ENCODE results near the gene ZPLD1.

ZPLD1 gene

DNA sequence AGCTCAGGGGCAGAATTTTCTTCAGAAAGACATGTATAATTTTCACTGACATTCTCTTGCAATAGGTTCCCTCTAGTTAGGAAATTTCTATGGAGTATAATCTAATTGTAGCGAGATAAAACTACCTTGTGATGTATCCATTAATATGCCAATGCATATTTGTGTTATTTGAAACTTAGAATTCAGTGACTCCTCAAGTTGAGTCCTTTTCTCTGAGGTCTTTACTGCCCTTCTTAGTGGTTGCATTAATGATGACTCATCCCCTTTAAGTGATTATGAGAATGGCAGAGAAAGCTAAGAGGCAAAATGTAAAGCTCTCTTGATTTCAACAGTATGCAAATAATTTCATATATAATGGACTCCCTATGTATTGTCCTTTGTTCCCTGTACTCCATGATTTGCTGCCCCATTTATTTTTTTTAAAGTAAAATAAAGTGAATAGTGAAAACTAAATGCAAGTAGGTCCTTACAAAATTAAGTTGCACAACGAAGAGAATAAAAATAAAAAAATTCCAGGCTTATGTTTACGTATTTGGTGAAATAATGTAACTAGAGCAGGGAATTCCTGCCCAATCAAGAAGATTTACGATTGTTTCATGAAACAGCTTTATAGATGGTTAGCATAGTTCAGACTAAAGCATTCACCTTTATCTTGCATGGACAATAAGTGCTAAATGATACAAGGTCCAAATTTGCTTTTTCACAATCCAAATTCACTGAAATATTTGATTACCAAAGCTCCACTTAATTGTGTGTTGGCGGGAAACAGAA lies 78.1 kb downstream of the ZPLD1 start:
- H2AFZ ChIP-seq, result no peak overlapping the region
- TF ChIP-seq, protein P1, sequence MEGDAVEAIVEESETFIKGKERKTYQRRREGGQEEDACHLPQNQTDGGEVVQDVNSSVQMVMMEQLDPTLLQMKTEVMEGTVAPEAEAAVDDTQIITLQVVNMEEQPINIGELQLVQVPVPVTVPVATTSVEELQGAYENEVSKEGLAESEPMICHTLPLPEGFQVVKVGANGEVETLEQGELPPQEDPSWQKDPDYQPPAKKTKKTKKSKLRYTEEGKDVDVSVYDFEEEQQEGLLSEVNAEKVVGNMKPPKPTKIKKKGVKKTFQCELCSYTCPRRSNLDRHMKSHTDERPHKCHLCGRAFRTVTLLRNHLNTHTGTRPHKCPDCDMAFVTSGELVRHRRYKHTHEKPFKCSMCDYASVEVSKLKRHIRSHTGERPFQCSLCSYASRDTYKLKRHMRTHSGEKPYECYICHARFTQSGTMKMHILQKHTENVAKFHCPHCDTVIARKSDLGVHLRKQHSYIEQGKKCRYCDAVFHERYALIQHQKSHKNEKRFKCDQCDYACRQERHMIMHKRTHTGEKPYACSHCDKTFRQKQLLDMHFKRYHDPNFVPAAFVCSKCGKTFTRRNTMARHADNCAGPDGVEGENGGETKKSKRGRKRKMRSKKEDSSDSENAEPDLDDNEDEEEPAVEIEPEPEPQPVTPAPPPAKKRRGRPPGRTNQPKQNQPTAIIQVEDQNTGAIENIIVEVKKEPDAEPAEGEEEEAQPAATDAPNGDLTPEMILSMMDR (IDR thresholded peaks at IDR 0.05), result no peak
- no peaks in the 10 kb centered on the region for H3K4me1 ChIP-seq
- no peaks in the 10 kb centered on the region for H3K27me3 ChIP-seq (ENCODE audit: control insufficient read depth, insufficient read depth, low read length)
- no peak overlapping the region for H3K9ac ChIP-seq
- no peaks in the 10 kb centered on the region for H3K36me3 ChIP-seq (ENCODE audit: control insufficient read depth, insufficient read depth, low read length)
- no peak overlapping the region for H3K27ac ChIP-seq
- no peak overlapping the region for H3K4me2 ChIP-seq (ENCODE audit: low read length)
- H3K4me3 ChIP-seq (ENCODE audit: low read depth, low read length), result no peak overlapping the region
- H3K79me2 ChIP-seq, result no peaks in the 10 kb centered on the region
- no peaks in the 10 kb centered on the region for H3K9me3 ChIP-seq (ENCODE audit: control insufficient read depth, low read length)

DNA sequence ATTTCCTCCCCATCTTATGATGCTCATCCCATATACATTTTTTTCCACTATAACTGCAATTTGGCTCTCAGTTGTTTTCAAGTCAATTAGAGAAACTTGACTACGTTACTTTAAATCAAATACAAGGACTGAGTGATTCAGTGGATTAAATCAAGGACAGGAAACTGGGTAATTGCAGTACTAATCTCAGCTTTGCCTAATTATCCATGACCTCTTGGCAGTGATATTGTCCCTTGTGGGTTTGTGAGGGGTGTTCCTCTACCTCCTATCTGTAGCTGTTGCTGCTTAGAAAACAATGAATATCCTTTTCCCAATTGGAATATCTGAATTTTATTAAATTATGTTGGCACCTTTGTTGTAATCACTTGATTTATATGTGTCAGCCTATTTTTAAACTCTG lies 79.4 kb downstream of the ZPLD1 start:
- H3K36me3 ChIP-seq (ENCODE audit: control insufficient read depth, insufficient read depth, low read length), result no peaks in the 10 kb centered on the region
- H3K27me3 ChIP-seq (ENCODE audit: control insufficient read depth, insufficient read depth, low read length), result no peaks in the 10 kb centered on the region
- H3K9me3 ChIP-seq (ENCODE audit: control insufficient read depth, low read length), result no peaks in the 10 kb centered on the region
- no peaks in the 10 kb centered on the region for H3K4me1 ChIP-seq
- H3K4me2 ChIP-seq (ENCODE audit: low read length), result no peak overlapping the region
- H2AFZ ChIP-seq, result no peak overlapping the region
- no peaks in the 10 kb centered on the region for H3K79me2 ChIP-seq
- no peak overlapping the region for H3K9ac ChIP-seq
- TF ChIP-seq, protein P1 (IDR thresholded peaks at IDR 0.05), result no peak
- H3K27ac ChIP-seq, result no peak overlapping the region
- H3K4me3 ChIP-seq (ENCODE audit: low read depth, low read length), result no peak overlapping the region

DNA sequence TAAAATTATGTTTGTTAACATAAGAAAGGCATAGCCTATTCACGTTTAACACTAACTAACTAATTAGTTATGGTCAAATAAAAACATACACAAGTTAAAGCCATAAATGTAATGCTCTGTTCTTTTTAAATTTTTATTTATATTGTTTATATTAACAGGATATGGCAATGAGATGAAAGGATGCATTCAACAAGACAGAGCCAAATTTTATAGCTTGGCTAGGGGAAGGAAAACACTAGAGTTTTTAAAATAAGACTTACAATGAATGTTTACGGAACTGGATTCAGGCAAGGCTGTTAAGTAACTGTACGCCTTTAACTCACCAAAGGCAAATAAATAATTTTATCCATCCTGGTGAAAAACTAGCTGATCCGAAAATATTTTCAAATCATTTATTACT lies 86.4 kb downstream of the ZPLD1 start:
- H3K79me2 ChIP-seq, result no peaks in the 10 kb centered on the region
- TF ChIP-seq, protein P1 (IDR thresholded peaks at IDR 0.05), result no peak
- no peaks in the 10 kb centered on the region for H3K9me3 ChIP-seq (ENCODE audit: control insufficient read depth, low read length)
- H2AFZ ChIP-seq, result no peak overlapping the region
- H3K27me3 ChIP-seq (ENCODE audit: control insufficient read depth, insufficient read depth, low read length), result no peaks in the 10 kb centered on the region
- H3K4me2 ChIP-seq (ENCODE audit: low read length), result no peak overlapping the region
- no peak overlapping the region for H3K4me3 ChIP-seq (ENCODE audit: low read depth, low read length)
- H3K4me1 ChIP-seq, result no peaks in the 10 kb centered on the region
- no peak overlapping the region for H3K27ac ChIP-seq
- H3K9ac ChIP-seq, result no peak overlapping the region
- H3K36me3 ChIP-seq (ENCODE audit: control insufficient read depth, insufficient read depth, low read length), result no peaks in the 10 kb centered on the region

DNA sequence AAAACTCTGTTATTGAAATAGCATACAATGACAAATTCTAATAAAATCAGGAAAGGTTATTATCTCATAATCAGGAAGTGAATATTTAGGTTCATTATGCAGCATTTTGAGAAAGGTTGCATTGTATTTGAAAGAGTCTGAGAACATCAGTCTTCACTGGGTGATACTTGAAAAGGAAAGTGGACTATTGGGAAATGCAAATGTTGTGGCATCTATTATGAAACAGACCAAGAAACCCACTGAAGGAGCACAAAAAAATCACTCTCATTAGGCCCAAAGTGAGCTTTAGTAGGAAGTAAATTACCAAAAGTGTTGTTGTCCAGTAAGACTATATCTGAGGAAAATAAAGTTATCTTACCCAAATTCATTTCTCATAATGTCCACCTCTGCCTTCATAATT lies 90.8 kb downstream of the ZPLD1 start:
- TF ChIP-seq, protein P1 (IDR thresholded peaks at IDR 0.05), result no peak
- no peak overlapping the region for H3K27ac ChIP-seq
- H3K4me1 ChIP-seq, result no peaks in the 10 kb centered on the region
- no peak overlapping the region for H3K4me2 ChIP-seq (ENCODE audit: low read length)
- H3K27me3 ChIP-seq (ENCODE audit: control insufficient read depth, insufficient read depth, low read length), result no peaks in the 10 kb centered on the region
- H3K9ac ChIP-seq, result no peak overlapping the region
- no peaks in the 10 kb centered on the region for H3K79me2 ChIP-seq
- no peak overlapping the region for H2AFZ ChIP-seq
- no peak overlapping the region for H3K4me3 ChIP-seq (ENCODE audit: low read depth, low read length)
- H3K9me3 ChIP-seq (ENCODE audit: control insufficient read depth, low read length), result no peaks in the 10 kb centered on the region
- no peaks in the 10 kb centered on the region for H3K36me3 ChIP-seq (ENCODE audit: control insufficient read depth, insufficient read depth, low read length)

DNA sequence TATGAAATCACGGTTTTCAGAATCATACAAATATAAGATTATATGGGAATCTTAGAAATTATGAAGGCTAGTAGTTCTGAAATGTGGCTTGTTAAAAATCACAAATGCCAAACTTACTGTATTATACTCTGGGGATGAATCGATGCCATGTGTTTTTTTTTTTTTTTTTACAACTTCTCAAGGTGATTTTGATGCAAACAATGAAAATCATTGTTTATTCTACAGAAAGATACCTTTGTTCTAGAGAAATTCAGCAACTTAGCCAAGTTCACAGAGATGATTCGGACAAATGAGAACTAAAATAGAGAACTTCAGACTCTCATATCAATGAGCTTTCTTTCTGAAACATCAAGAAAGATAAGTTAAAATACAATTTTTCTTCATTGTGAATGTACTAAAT lies 92.0 kb downstream of the ZPLD1 start:
- Histone ChIP-seq H3K4me3 (ENCODE audit: low read depth, low read length) (no peak overlapping the region), H3K9ac (no peak overlapping the region), H3K79me2 (no peaks in the 10 kb centered on the region), H3K36me3 (ENCODE audit: control insufficient read depth, insufficient read depth, low read length) (no peaks in the 10 kb centered on the region), H3K27ac (no peak overlapping the region), H2AFZ (no peak overlapping the region), H3K4me2 (ENCODE audit: low read length) (no peak overlapping the region), H3K9me3 (ENCODE audit: control insufficient read depth, low read length) (no peaks in the 10 kb centered on the region), H3K4me1 (no peaks in the 10 kb centered on the region), H3K27me3 (ENCODE audit: control insufficient read depth, insufficient read depth, low read length) (no peaks in the 10 kb centered on the region)
- TF ChIP-seq, protein P1 (IDR thresholded peaks at IDR 0.05), result no peak
